Placental epithelial cell (primary cell): ENCODE measurements around the gene CALML5. TPM values are rescaled to one million over a fixed set of nuclear protein-coding genes. Genes with fewer than 3 reads are reported as not detected.

ENCODE experiments used
- total RNA-seq: library from RNA; depleted of rRNA; stranded (reverse); fragments of >200 nt; gene quantifications from 2 replicates; pipeline ENCODE4 v1.2.3, GENCODE V29; 2012

Gene CALML5, protein sequence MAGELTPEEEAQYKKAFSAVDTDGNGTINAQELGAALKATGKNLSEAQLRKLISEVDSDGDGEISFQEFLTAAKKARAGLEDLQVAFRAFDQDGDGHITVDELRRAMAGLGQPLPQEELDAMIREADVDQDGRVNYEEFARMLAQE
- not detected in 2 replicates for total RNA-seq

DNA sequence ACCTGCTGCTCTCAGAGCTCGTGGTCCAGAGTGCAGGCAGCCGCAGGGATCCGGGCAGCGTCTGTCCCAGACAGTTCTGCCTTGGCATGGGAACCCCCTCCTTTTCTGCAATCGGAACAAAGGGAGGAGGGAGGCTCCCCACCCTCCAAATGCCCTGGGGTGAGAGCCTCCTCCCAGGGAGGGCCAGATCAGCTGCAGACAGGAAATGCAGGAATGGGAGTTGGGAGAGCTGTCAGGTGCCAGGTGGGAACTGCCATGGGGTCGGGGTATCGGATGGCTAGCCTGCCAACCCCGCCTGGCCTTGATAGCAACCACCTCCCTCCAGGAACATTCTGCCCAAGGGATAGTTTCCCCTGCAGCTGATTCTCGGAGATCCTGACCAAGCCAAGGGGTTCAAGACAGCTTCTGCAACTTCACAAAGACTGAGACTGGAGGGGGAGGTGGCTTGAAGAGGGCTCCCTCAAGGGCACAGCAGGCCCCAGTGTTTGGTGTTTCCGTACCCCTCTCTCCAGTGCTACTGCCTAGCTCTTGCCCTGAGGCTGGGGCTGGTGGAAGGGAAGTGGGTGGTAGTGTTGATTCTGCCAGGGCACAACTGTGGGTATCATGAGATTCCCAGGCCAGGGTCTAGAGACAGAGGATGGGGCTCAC, at the start of gene CALML5:
Gene CALML5 (minus strand): TSS at position 78 of the 648 bp plus-strand sequence. CDS start 132 bp downstream, outside the sequence.

DNA sequence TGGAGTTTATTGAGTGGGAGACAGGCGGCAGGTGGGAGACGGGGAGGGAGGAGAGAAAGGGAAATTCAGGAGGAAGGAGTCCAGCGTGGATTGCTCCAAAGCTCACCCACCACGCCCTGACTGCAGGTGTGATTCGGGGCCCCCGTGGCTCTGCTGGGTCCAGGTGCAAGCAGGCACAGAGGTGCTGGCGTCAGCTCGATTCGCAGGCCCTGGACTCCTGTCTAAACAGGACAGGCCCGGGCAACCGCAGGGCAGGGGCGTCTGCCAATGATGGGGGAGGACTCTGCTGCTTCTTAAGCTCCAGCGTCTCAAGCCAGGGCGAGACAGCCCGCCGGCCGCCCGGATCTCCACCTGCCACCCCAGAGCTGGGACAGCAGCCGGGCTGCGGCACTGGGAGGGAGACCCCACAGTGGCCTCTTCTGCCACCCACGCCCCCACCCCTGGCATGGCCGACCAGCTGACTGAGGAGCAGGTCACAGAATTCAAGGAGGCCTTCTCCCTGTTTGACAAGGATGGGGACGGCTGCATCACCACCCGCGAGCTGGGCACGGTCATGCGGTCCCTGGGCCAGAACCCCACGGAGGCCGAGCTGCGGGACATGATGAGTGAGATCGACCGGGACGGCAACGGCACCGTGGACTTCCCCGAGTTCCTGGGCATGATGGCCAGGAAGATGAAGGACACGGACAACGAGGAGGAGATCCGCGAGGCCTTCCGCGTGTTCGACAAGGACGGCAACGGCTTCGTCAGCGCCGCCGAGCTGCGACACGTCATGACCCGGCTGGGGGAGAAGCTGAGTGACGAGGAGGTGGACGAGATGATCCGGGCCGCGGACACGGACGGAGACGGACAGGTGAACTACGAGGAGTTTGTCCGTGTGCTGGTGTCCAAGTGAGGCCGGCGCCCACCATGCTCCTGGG, 25.5 kb upstream of the CALML5 start, which contains the start of gene CALML3:
Gene CALML3 (plus strand): TSS at position 321 of the 920 bp plus-strand sequence. CDS start 125 bp downstream, at position 446.

Other genes starting within 250 kb of the CALML5 start
- gene UCN3, start 134.6 kb downstream of the CALML5 start, total RNA-seq, result not detected in 2 replicates
- gene TUBAL3, start 94.7 kb downstream of the CALML5 start, total RNA-seq, result not detected in 2 replicates
- gene NET1, start 87.0 kb downstream of the CALML5 start, total RNA-seq, result 42.8 and 44.8 TPM in 2 replicates
- gene CALML3, start 25.4 kb upstream of the CALML5 start, total RNA-seq, result not detected in 2 replicates
- gene ASB13, start 167.0 kb upstream of the CALML5 start, total RNA-seq, result 6.5 and 7.9 TPM in 2 replicates
- 53.0 and 75.8 TPM in 2 replicates for gene TASOR2, start 185.3 kb upstream of the CALML5 start, total RNA-seq